NOMO-1 treated with DMSO at 0.1 percent for 48 hours (cell line): ENCODE data around the gene MRGPRX2.

Experiments
- DNase-seq: peaks from one replicate; lab custom pipeline; 2025; ENCODE audit not compliant: unreplicated experiment; lab: John Stamatoyannopoulos, UW

MRGPRX2 gene

GRCh38 chr11:19060629-19061028, at the start of gene MRGPRX2:
MRGPRX2 (minus strand) TSS chr11:19060717; CDS start chr11:19056402, 4,315 bp downstream.
- no peak for DNase-seq

GRCh38 chr11:19110295-19110694, 49.8 kb upstream of the MRGPRX2 start:
- DNase-seq: no peak

- no peak for DNase-seq
Observed at GRCh38 chr11:19107125-19107524, 46.6 kb upstream of the MRGPRX2 start.

- DNase-seq: no peak
Observed at GRCh38 chr11:19105011-19105410, 44.5 kb upstream of the MRGPRX2 start.

GRCh38 chr11:19102521-19102900, 42.0 kb upstream of the MRGPRX2 start:
- DNase-seq: no peak

- peak; percentile 28 for DNase-seq
Observed at GRCh38 chr11:19101796-19102520, 41.4 kb upstream of the MRGPRX2 start.

- no peak for DNase-seq
Observed at GRCh38 chr11:19100885-19101284, 40.4 kb upstream of the MRGPRX2 start.

GRCh38 chr11:19099093-19099492, 38.6 kb upstream of the MRGPRX2 start:
- DNase-seq: no peak

- no peak for DNase-seq
Observed at GRCh38 chr11:19094859-19095258, 34.3 kb upstream of the MRGPRX2 start.

- no peak for DNase-seq
Observed at GRCh38 chr11:19093976-19094375, 33.5 kb upstream of the MRGPRX2 start.

- no peak for DNase-seq
Observed at GRCh38 chr11:19092850-19093249, 32.3 kb upstream of the MRGPRX2 start.

- DNase-seq: no peak
Observed at GRCh38 chr11:19092342-19092741, 31.8 kb upstream of the MRGPRX2 start.

- DNase-seq: no peak
Observed at GRCh38 chr11:19091366-19091765, 30.8 kb upstream of the MRGPRX2 start.

GRCh38 chr11:19089421-19089820, 28.9 kb upstream of the MRGPRX2 start:
- DNase-seq: no peak

- DNase-seq: no peak
Observed at GRCh38 chr11:19088791-19089190, 28.3 kb upstream of the MRGPRX2 start.

GRCh38 chr11:19087658-19088057, 27.1 kb upstream of the MRGPRX2 start:
- no peak for DNase-seq

GRCh38 chr11:19084661-19085315, 24.3 kb upstream of the MRGPRX2 start:
- DNase-seq: no peak

- DNase-seq: no peak
Observed at GRCh38 chr11:19083166-19083565, 22.6 kb upstream of the MRGPRX2 start.

GRCh38 chr11:19080579-19080993, 20.1 kb upstream of the MRGPRX2 start:
- DNase-seq: no peak

- DNase-seq: no peak
Observed at GRCh38 chr11:19079643-19080440, 19.3 kb upstream of the MRGPRX2 start.

- DNase-seq: no peak
Observed at GRCh38 chr11:19077965-19078364, 17.4 kb upstream of the MRGPRX2 start.
